Measurements from ENCODE around the gene CEBPA.

DNA sequence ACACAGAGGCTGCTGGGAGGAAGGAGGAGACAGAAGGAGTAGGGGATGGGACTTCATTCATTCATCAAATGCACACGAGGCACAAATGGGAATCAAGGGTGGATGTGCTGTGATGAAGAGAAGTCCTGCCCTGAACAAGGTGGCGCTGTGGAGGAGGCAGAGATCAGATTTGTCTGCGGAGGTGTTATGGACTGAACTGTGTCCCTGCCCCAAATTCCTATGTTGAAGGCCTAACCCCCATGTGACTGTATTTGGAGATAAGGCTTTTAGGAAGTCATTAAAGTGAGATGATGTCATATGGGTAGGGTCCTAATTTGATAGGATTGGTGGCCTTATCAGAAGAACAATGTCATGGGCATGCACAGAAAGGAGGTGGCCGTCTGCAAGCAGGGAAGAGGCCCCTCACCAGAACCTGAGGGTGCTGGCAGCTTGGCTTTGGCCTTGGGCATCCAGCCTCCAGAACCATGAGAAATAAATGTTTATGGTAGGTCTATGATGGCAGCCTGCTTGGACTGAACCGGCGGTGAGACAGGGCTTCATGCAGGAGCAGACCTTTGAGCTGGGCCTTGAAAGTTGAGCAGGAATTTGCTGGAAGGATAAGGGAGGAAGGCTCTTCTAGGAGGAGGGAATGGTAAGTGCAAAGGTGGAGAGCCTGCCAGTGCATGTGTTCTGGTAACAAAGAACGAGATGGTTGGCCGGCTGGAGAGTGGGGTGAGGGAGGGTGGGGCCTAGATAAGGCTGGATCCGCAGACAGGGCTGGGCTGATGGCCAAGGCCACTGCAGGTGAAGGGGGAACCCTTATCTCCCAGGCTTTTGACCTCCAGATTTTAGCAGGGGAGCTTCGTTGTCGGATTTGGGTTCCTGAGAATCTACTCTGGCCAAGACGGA is 2.7 kb upstream of the CEBPA start:
- TF ChIP-seq POLR2A (IDR thresholded peaks at IDR 0.05; ENCODE audit: low read depth, low read length) (no peak), TAF1 (IDR thresholded peaks at IDR 0.05; ENCODE audit: borderline replicate concordance, low read depth, low read length) (no peak), POLR2AphosphoS5 (IDR thresholded peaks at IDR 0.05; ENCODE audit: low read depth, low read length) (no peak)

All from GM12892 (cell line).